ENCODE data around the gene NHS.

DNA sequence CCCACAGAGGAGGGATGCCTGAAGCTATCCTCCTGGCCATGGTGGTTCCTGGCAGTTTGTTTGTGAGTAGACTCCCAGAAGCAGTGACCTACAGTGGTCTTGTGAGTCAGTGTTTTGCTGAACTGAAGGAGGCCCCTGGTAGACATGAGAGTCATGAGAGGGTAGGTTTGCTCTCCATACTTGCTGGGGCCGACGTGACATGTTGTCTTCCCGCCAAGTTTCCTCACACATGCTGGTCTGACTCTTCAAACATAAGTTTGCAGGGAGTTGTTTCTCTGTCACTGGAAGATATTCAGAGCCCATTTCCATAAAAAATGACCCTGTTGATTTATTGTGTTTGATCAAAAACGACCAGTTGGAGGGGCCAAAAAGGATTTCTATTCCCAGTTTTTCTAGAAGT, 231.2 kb downstream of the NHS start:
- no peak for TF ChIP-seq POLR2A (IDR thresholded peaks at IDR 0.05)
- TF ChIP-seq, protein P1, sequence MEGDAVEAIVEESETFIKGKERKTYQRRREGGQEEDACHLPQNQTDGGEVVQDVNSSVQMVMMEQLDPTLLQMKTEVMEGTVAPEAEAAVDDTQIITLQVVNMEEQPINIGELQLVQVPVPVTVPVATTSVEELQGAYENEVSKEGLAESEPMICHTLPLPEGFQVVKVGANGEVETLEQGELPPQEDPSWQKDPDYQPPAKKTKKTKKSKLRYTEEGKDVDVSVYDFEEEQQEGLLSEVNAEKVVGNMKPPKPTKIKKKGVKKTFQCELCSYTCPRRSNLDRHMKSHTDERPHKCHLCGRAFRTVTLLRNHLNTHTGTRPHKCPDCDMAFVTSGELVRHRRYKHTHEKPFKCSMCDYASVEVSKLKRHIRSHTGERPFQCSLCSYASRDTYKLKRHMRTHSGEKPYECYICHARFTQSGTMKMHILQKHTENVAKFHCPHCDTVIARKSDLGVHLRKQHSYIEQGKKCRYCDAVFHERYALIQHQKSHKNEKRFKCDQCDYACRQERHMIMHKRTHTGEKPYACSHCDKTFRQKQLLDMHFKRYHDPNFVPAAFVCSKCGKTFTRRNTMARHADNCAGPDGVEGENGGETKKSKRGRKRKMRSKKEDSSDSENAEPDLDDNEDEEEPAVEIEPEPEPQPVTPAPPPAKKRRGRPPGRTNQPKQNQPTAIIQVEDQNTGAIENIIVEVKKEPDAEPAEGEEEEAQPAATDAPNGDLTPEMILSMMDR (IDR thresholded peaks at IDR 0.05 in 4 of 5, conservative IDR thresholded peaks at IDR 0.05 in 1 of 5) = no peak
